Neural cell (in vitro differentiated cells): ENCODE results near the gene TNFAIP3. TPM values are rescaled to one million over a fixed set of nuclear protein-coding genes. Genes with fewer than 3 reads are reported as not detected.

Experiments used
- H2AFZ ChIP-seq: fragments of 200-600, 300-800 bp; sonication (generic), shearing (Covaris generic); 2 replicates; pipeline ENCODE4 v1.6.0; 2014; ENCODE audit warnings: low read depth, mild to moderate bottlenecking, antibody characterized with exemption, low read length, moderate library complexity
- H3F3A ChIP-seq: fragments of 200-600 bp; shearing (Covaris generic); 2 replicates; pipeline ENCODE4 v1.6.1; 2016; ENCODE audit warnings: mild to moderate bottlenecking, moderate library complexity, mixed read lengths, antibody characterized with exemption, low read length; ENCODE audit not compliant: insufficient read depth, poor library complexity, severe bottlenecking
- H3K27ac ChIP-seq: fragments of 200-600, 300-800 bp; sonication (generic), shearing (Covaris generic); 2 replicates; pipeline ENCODE4 v1.5.1; 2014; ENCODE audit warnings: mild to moderate bottlenecking, low read length, moderate library complexity
- H3K27me3 ChIP-seq: fragments of 300-800, 200-600 bp; sonication (generic), shearing (Covaris generic); 2 replicates; pipeline ENCODE4 v1.6.0; 2014; ENCODE audit warnings: mild to moderate bottlenecking, low read depth, low read length, moderate library complexity; ENCODE audit not compliant: insufficient read depth
- H3K36me3 ChIP-seq: fragments of 300-800, 200-600 bp; sonication (generic), shearing (Covaris generic); 2 replicates; pipeline ENCODE4 v1.5.1; 2014; ENCODE audit warnings: mild to moderate bottlenecking, antibody characterized with exemption, low read length, moderate library complexity; ENCODE audit not compliant: insufficient read depth
- H3K4me2 ChIP-seq: fragments of 300-800, 200-600 bp; sonication (generic), shearing (Covaris generic); 2 replicates; pipeline ENCODE4 v1.6.0; 2014; ENCODE audit warnings: mild to moderate bottlenecking, low read length
- H3K4me3 ChIP-seq: fragments of 300-800, 200-600 bp; sonication (generic), shearing (Covaris generic); 2 replicates; pipeline ENCODE4 v1.5.1; 2014; ENCODE audit warnings: mild to moderate bottlenecking, low read length, moderate library complexity
- H3K79me2 ChIP-seq: fragments of 200-600 bp; shearing (Covaris generic); replicated peaks from 2 replicates; pipeline ENCODE4 v1.6.0; 2014; ENCODE audit warnings: mild to moderate bottlenecking, low read length, moderate library complexity; ENCODE audit not compliant: insufficient read depth
- H3K9ac ChIP-seq: fragments of 300-800, 200-600 bp; sonication (generic), shearing (Covaris generic); 2 replicates; pipeline ENCODE4 v1.6.1; 2016; ENCODE audit warnings: mild to moderate bottlenecking, low read length, mixed read lengths
- H3K9me2 ChIP-seq: fragments of 200-600 bp; shearing (Covaris generic); 2 replicates; pipeline ENCODE4 v1.6.1; 2016; ENCODE audit warnings: mild to moderate bottlenecking, low read length, mixed read lengths; ENCODE audit not compliant: insufficient read depth
- H3K9me3 ChIP-seq: fragments of 200-600, 300-800 bp; sonication (generic), shearing (Covaris generic); 2 replicates; pipeline ENCODE4 v1.6.1; 2016; ENCODE audit warnings: mild to moderate bottlenecking, mixed run types, low read length, moderate library complexity, mixed read lengths
- H4K20me1 ChIP-seq: fragments of 200-600 bp; shearing (Covaris generic); 2 replicates; pipeline ENCODE4 v1.6.1; 2016; ENCODE audit warnings: mild to moderate bottlenecking, mixed run types; ENCODE audit not compliant: insufficient read depth
- CTCF ChIP-seq: fragments of 450-650 bp; IDR thresholded peaks from 2 replicates; pipeline ENCODE4 v1.5.1; 2014; ENCODE audit warnings: antibody characterized with exemption, mild to moderate bottlenecking, moderate library complexity; ENCODE audit not compliant: poor library complexity, severe bottlenecking
- EP300 ChIP-seq: fragments of 450-650 bp; conservative IDR thresholded peaks from 2 replicates; pipeline ENCODE4 v1.6.1; 2014; ENCODE audit warnings: antibody characterized with exemption, mild to moderate bottlenecking, moderate library complexity; ENCODE audit not compliant: poor library complexity, severe bottlenecking
- EZH2 ChIP-seq: fragments of 200-600, 300-800 bp; shearing (Covaris generic), sonication (generic); IDR thresholded peaks from 2 replicates; pipeline ENCODE4 v1.6.1; 2014; ENCODE audit warnings: antibody characterized with exemption, low read length, borderline replicate concordance, mild to moderate bottlenecking; ENCODE audit not compliant: insufficient read depth, poor library complexity, severe bottlenecking
- MXI1 ChIP-seq: fragments of 450-650 bp; conservative IDR thresholded peaks from 2 replicates; pipeline ENCODE4 v1.6.1; 2014; ENCODE audit warnings: antibody characterized with exemption, mild to moderate bottlenecking; ENCODE audit not compliant: poor library complexity, severe bottlenecking
- POLR2AphosphoS5 ChIP-seq: IDR thresholded peaks from 2 replicates; pipeline ENCODE4 v1.6.1; 2012
- RAD21 ChIP-seq: fragments of 450-650 bp; conservative IDR thresholded peaks from 2 replicates; pipeline ENCODE4 v1.6.1; 2014; ENCODE audit warnings: antibody characterized with exemption, mild to moderate bottlenecking, moderate library complexity
- REST ChIP-seq: IDR thresholded peaks from 2 replicates; pipeline ENCODE4 v1.6.1; 2012; ENCODE audit warnings: borderline replicate concordance
- SMC3 ChIP-seq: fragments of 450-650 bp; conservative IDR thresholded peaks from 2 replicates; pipeline ENCODE4 v1.6.1; 2014; ENCODE audit warnings: antibody characterized with exemption, mild to moderate bottlenecking, moderate library complexity; ENCODE audit not compliant: poor library complexity
- TAF1 ChIP-seq: IDR thresholded peaks from 2 replicates; pipeline ENCODE4 v1.6.1; 2012; ENCODE audit warnings: low read depth
- polyA plus RNA-seq: library from polyadenylated mRNA; depleted of rRNA; stranded (reverse); fragments of >200 nt; gene quantifications from 2 replicates; pipeline ENCODE4 v1.2.3, GENCODE V29; 2014

The TNFAIP3 gene
- polyA plus RNA-seq, 1 donor from 2014 or later, result 0.20 TPM

- H3K4me3 ChIP-seq, result peak overlapping the region; percentile 76
- H3K36me3 ChIP-seq, result no peaks in the 10 kb centered on the region
- H3K9me3 ChIP-seq, result no peaks in the 10 kb centered on the region
- no peaks in the 10 kb centered on the region for H3K79me2 ChIP-seq
- no peak for TF ChIP-seq SMC3
- no peak for TF ChIP-seq MXI1
- TF ChIP-seq EP300, result no peak
- no peak for TF ChIP-seq EZH2
- no peak for TF ChIP-seq TAF1
- TF ChIP-seq CTCF, result no peak
- TF ChIP-seq POLR2AphosphoS5, result no peak
- TF ChIP-seq REST, result no peak
- TF ChIP-seq RAD21, result no peak
- H3K4me2 ChIP-seq, result peak overlapping the region; percentile 49
- H2AFZ ChIP-seq, result peak overlapping the region; percentile 42
- H3K9me2 ChIP-seq, result no peaks in the 10 kb centered on the region
- H3K27ac ChIP-seq, result no peak overlapping the region
- H3F3A ChIP-seq, result no peaks in the 10 kb centered on the region
- H3K27me3 ChIP-seq, result peaks cover 18% of the 10 kb centered on the region
- H4K20me1 ChIP-seq, result no peaks in the 10 kb centered on the region
- H3K9ac ChIP-seq, result peak overlapping the region; percentile 61
Observed at GRCh38 chr6:137867685-137868509, 838 bp downstream of the TNFAIP3 start.

GRCh38 chr6:137868721-137869548 lies 1.9 kb downstream of the TNFAIP3 start:
- H4K20me1 ChIP-seq, result no peaks in the 10 kb centered on the region
- H3K9me3 ChIP-seq, result no peaks in the 10 kb centered on the region
- H3K36me3 ChIP-seq, result no peaks in the 10 kb centered on the region
- no peak overlapping the region for H3K4me3 ChIP-seq
- peaks cover 18% of the 10 kb centered on the region for H3K27me3 ChIP-seq
- H3K79me2 ChIP-seq, result no peaks in the 10 kb centered on the region
- TF ChIP-seq POLR2AphosphoS5 (no peak), CTCF (no peak), RAD21 (no peak), MXI1 (no peak), EP300 (no peak), REST (no peak)
- H3K27ac ChIP-seq, result no peak overlapping the region
- H3K9ac ChIP-seq, result no peak overlapping the region
- H3K4me2 ChIP-seq, result no peak overlapping the region
- no peaks in the 10 kb centered on the region for H3K9me2 ChIP-seq
- H2AFZ ChIP-seq, result no peak overlapping the region
- no peaks in the 10 kb centered on the region for H3F3A ChIP-seq
